ENCODE results near the gene YY1AP1.
"Not testable (repeated sequence)": the region's sequence is repeated elsewhere in the genome, so short reads cannot be mapped to it uniquely, and the experiment has no call there.

DNA sequence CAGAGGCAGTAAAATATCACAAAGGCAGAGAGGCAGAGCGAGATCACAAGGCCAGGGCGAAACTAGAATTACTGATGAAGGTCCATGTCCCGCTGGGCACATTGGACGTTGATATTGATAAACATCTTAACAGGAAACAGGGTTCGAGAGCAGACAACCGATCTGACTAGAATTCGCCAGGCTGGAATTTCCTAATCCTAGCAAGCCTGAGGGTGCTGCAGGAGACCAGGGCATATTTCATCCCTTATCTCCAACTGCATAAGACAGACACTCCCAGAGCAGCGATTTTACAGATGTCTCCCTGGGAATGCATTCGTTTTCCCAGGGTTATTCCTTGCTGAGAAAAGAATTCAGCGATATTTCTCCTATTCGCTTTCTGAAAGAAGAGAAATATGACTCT lies 9.0 kb upstream of the YY1AP1 start:
- TF ChIP-seq, protein P1, sequence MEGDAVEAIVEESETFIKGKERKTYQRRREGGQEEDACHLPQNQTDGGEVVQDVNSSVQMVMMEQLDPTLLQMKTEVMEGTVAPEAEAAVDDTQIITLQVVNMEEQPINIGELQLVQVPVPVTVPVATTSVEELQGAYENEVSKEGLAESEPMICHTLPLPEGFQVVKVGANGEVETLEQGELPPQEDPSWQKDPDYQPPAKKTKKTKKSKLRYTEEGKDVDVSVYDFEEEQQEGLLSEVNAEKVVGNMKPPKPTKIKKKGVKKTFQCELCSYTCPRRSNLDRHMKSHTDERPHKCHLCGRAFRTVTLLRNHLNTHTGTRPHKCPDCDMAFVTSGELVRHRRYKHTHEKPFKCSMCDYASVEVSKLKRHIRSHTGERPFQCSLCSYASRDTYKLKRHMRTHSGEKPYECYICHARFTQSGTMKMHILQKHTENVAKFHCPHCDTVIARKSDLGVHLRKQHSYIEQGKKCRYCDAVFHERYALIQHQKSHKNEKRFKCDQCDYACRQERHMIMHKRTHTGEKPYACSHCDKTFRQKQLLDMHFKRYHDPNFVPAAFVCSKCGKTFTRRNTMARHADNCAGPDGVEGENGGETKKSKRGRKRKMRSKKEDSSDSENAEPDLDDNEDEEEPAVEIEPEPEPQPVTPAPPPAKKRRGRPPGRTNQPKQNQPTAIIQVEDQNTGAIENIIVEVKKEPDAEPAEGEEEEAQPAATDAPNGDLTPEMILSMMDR (IDR thresholded peaks at IDR 0.05; ENCODE audit: insufficient read depth, low read depth, low read length): not testable (repeated sequence)
- not testable (repeated sequence) for TF ChIP-seq EZH2 (IDR thresholded peaks at IDR 0.05; ENCODE audit: insufficient read depth, low read length)
